Measurements from ENCODE around the gene CD151.

Gene CD151

GRCh38 chr11:815675-816432 is 16.9 kb upstream of the CD151 start:
- DNase-seq (ENCODE audit: low read depth, low spot score) = no peak

GRCh38 chr11:816433-816779 is 16.3 kb upstream of the CD151 start:
- DNase-seq (ENCODE audit: low read depth, low spot score) = no peak

GRCh38 chr11:818396-819128 is 14.2 kb upstream of the CD151 start, which contains the start of gene PNPLA2:
Gene PNPLA2, plus strand, starts transcription at chr11:818914. Its CDS starts 805 bp downstream, at chr11:819719.
- no peak for DNase-seq (ENCODE audit: low read depth, low spot score)

GRCh38 chr11:819129-819931 is 13.4 kb upstream of the CD151 start:
- no peak for DNase-seq (ENCODE audit: low read depth, low spot score)

GRCh38 chr11:819943-820649 is 12.7 kb upstream of the CD151 start:
- no peak for DNase-seq (ENCODE audit: low read depth, low spot score)

GRCh38 chr11:820655-821511 is 11.9 kb upstream of the CD151 start:
- DNase-seq (ENCODE audit: low read depth, low spot score) = no peak

- no peak for DNase-seq (ENCODE audit: low read depth, low spot score)
Measured at GRCh38 chr11:821512-822371, 11.0 kb upstream of the CD151 start.

GRCh38 chr11:823441-824291 is 9.1 kb upstream of the CD151 start:
- DNase-seq (ENCODE audit: low read depth, low spot score) = no peak

- DNase-seq (ENCODE audit: low read depth, low spot score) = no peak
Measured at GRCh38 chr11:824292-824880, 8.4 kb upstream of the CD151 start.

GRCh38 chr11:824942-825341 is 7.8 kb upstream of the CD151 start:
- no peak for DNase-seq (ENCODE audit: low read depth, low spot score)

- DNase-seq (ENCODE audit: low read depth, low spot score) = no peak
Measured at GRCh38 chr11:825366-826226, 7.2 kb upstream of the CD151 start.

- no peak for DNase-seq (ENCODE audit: low read depth, low spot score)
Measured at GRCh38 chr11:826227-826621, 6.5 kb upstream of the CD151 start.

- DNase-seq (ENCODE audit: low read depth, low spot score) = no peak
Measured at GRCh38 chr11:826836-827145, 6.0 kb upstream of the CD151 start.

GRCh38 chr11:827146-827896 is 5.4 kb upstream of the CD151 start:
- no peak for DNase-seq (ENCODE audit: low read depth, low spot score)

- no peak for DNase-seq (ENCODE audit: low read depth, low spot score)
Measured at GRCh38 chr11:827897-828192, 4.9 kb upstream of the CD151 start, which contains the start of gene CRACR2B. Gene CRACR2B, plus strand, starts transcription at chr11:827919. Its CDS starts 689 bp downstream, at chr11:828608.

GRCh38 chr11:828506-829175 is 4.1 kb upstream of the CD151 start:
- DNase-seq (ENCODE audit: low read depth, low spot score) = no peak

Data from brain pericyte (primary cell).